HepG2 (cell line): ENCODE results near the gene EFCAB8. TPM values are rescaled to one million over a fixed set of nuclear protein-coding genes. Genes with fewer than 3 reads are reported as not detected.

ENCODE experiments used
- AHR ChIP-seq: IDR thresholded peaks from 2 replicates; pipeline ENCODE4 v1.6.1; 2018; ENCODE audit warnings: missing genetic modification reagents, missing compliant biosample characterization
- ARHGAP35 ChIP-seq: sonication (generic); formaldehyde crosslinking; IDR thresholded peaks from 2 replicates; pipeline ENCODE4 v1.9.0; 2022; ENCODE audit warnings: mild to moderate bottlenecking, inconsistent platforms, moderate library complexity, missing genetic modification reagents, borderline replicate concordance
- DPF2 ChIP-seq: sonication (generic); formaldehyde crosslinking; IDR thresholded peaks from 2 replicates; pipeline ENCODE4 v1.4.0; 2020; ENCODE audit warnings: mild to moderate bottlenecking, low read depth, missing genetic modification reagents, borderline replicate concordance
- FIP1L1 ChIP-seq: fragments of 200-400 bp; formaldehyde crosslinking; IDR thresholded peaks from 2 replicates; pipeline ENCODE4 v1.6.1; 2018; ENCODE audit warnings: low read depth, mild to moderate bottlenecking, low read length, moderate library complexity, borderline replicate concordance; ENCODE audit not compliant: insufficient read depth
- KDM6A ChIP-seq: IDR thresholded peaks from 2 replicates; pipeline ENCODE4 v1.6.1; 2016; ENCODE audit warnings: low read depth
- NBN ChIP-seq: fragments of 450-650 bp; conservative IDR thresholded peaks from 2 replicates; pipeline ENCODE4 v1.6.1; 2017
- RARA ChIP-seq: IDR thresholded peaks from 2 replicates; pipeline ENCODE4 v1.6.1; 2016; ENCODE audit warnings: missing genetic modification reagents, missing compliant biosample characterization
- SATB2 ChIP-seq: sonication (generic); formaldehyde crosslinking; IDR thresholded peaks from 2 replicates; pipeline ENCODE4 v1.5.0; 2020; ENCODE audit warnings: missing genetic modification reagents
- STAT6 ChIP-seq: sonication (generic); formaldehyde crosslinking; IDR thresholded peaks from 2 replicates; pipeline ENCODE4 v1.4.0; 2020; ENCODE audit warnings: missing genetic modification reagents, mild to moderate bottlenecking, borderline replicate concordance
- TBL1XR1 ChIP-seq: fragments of 150-350 bp; IDR thresholded peaks from 2 replicates; pipeline ENCODE4 v1.6.1; 2014; ENCODE audit warnings: borderline replicate concordance, low read length; ENCODE audit not compliant: partially characterized antibody
- TP53 ChIP-seq: sonication (generic); formaldehyde crosslinking; conservative IDR thresholded peaks from 2 replicates; pipeline ENCODE4 v1.4.0; 2020; ENCODE audit warnings: missing genetic modification reagents
- ZFP1 ChIP-seq: IDR thresholded peaks from 2 replicates; pipeline ENCODE4 v1.6.1; 2016
- ZFP90 ChIP-seq: sonication (generic); formaldehyde crosslinking; IDR thresholded peaks from 2 replicates; pipeline ENCODE4 v1.8.0; 2022; ENCODE audit warnings: missing genetic modification reagents, mild to moderate bottlenecking, inconsistent platforms, borderline replicate concordance
- ZFY ChIP-seq: sonication (generic); formaldehyde crosslinking; IDR thresholded peaks from 2 replicates; pipeline ENCODE4 v1.4.0; 2020; ENCODE audit warnings: missing genetic modification reagents
- ZNF362 ChIP-seq: sonication (generic); formaldehyde crosslinking; IDR thresholded peaks from 2 replicates; pipeline ENCODE4 v1.4.0; 2020; ENCODE audit warnings: missing genetic modification reagents, mild to moderate bottlenecking, borderline replicate concordance
- ZNF770 ChIP-seq: sonication (generic); formaldehyde crosslinking; IDR thresholded peaks from 2 replicates; pipeline ENCODE4 v1.5.0; 2020; ENCODE audit warnings: mild to moderate bottlenecking, missing genetic modification reagents
- polyA plus RNA-seq, 8 experiments: library from polyadenylated mRNA; depleted of rRNA in 3 of 8; stranded (reverse) in 7 of 8; unstranded in 1 of 8; fragments of >200 nt; fragmentation: Illumina TruSeq in 4 of 8; extraction: Trizol in 4 of 8; gene quantifications; 2 replicates each; pipeline versions ENCODE4 v1.2.1 to v1.2.3, GENCODE V29; 2011 to 2016; ENCODE audit warnings: low read depth in 4 of 8, missing spikeins in 1 of 8, mixed read lengths in 1 of 8; ENCODE audit not compliant: insufficient read depth in 1 of 8
- total RNA-seq, 5 experiments: library from RNA; depleted of rRNA; stranded (reverse); fragments of >200 nt; fragmentation: Illumina TruSeq; extraction: Trizol; gene quantifications; 2 replicates each; pipeline ENCODE4 v1.2.3, GENCODE V29; 2016; ENCODE audit warnings: low read depth in 1 of 5
- TF ChIP-seq, protein P1 (sequence below): sonication (generic); formaldehyde crosslinking; IDR thresholded peaks from 2 replicates; pipeline ENCODE4 v1.4.0; 2020; ENCODE audit warnings: missing genetic modification reagents, borderline replicate concordance

Gene EFCAB8
- total and polyA plus RNA-seq, 2 of the 13 experiments (the other 11 are each of a cell fraction or from before 2014, with no cell fraction given): 0.15 to 0.22 TPM

GRCh38 chr20:33007376-33008335, 148.9 kb downstream of the EFCAB8 start, which contains the start of gene BPIFB2 (continued):
- peak; percentile 49 for TF ChIP-seq AHR (CRISPR knock-in tag)
- TF ChIP-seq KDM6A: peak; percentile 71
- no peak; the same call in none of the 2 replicates for TF ChIP-seq ZNF362
- TF ChIP-seq FIP1L1: peak; percentile 75; the same call in 1 of the 2 replicates
- peak; percentile 89; the same call in 1 of the 2 replicates for TF ChIP-seq STAT6 (CRISPR knock-in tag)
- TF ChIP-seq, protein P1, sequence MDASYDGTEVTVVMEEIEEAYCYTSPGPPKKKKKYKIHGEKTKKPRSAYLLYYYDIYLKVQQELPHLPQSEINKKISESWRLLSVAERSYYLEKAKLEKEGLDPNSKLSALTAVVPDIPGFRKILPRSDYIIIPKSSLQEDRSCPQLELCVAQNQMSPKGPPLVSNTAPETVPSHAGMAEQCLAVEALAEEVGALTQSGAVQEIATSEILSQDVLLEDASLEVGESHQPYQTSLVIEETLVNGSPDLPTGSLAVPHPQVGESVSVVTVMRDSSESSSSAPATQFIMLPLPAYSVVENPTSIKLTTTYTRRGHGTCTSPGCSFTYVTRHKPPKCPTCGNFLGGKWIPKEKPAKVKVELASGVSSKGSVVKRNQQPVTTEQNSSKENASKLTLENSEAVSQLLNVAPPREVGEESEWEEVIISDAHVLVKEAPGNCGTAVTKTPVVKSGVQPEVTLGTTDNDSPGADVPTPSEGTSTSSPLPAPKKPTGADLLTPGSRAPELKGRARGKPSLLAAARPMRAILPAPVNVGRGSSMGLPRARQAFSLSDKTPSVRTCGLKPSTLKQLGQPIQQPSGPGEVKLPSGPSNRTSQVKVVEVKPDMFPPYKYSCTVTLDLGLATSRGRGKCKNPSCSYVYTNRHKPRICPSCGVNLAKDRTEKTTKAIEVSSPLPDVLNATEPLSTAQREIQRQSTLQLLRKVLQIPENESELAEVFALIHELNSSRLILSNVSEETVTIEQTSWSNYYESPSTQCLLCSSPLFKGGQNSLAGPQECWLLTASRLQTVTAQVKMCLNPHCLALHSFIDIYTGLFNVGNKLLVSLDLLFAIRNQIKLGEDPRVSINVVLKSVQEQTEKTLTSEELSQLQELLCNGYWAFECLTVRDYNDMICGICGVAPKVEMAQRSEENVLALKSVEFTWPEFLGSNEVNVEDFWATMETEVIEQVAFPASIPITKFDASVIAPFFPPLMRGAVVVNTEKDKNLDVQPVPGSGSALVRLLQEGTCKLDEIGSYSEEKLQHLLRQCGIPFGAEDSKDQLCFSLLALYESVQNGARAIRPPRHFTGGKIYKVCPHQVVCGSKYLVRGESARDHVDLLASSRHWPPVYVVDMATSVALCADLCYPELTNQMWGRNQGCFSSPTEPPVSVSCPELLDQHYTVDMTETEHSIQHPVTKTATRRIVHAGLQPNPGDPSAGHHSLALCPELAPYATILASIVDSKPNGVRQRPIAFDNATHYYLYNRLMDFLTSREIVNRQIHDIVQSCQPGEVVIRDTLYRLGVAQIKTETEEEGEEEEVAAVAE (CRISPR knock-in tag): no peak
- TF ChIP-seq ZFY (CRISPR knock-in tag): peak; percentile 96
- TF ChIP-seq ARHGAP35 (CRISPR knock-in tag): 0 out of 2 replicates have a peak, but pooled peaks have one; percentile 37
- TF ChIP-seq NBN: no peak
- no peak; the same call in none of the 2 replicates for TF ChIP-seq ZFP1 (CRISPR knock-in tag)
- TF ChIP-seq DPF2 (CRISPR knock-in tag): peak; percentile 60
- peak; percentile 88 for TF ChIP-seq ZNF770 (CRISPR knock-in tag)
- TF ChIP-seq RARA (CRISPR knock-in tag): peak; percentile 89
- peak; percentile 22; the same call in 1 of the 2 replicates for TF ChIP-seq SATB2 (CRISPR knock-in tag)
- peak; percentile 26 for TF ChIP-seq TBL1XR1
- TF ChIP-seq ZFP90: peak; percentile 82; the same call in 1 of the 2 replicates
- no peak; the same call in 1 of the 2 replicates for TF ChIP-seq TP53
